GM18502 (cell line): Measurements from ENCODE around the gene YWHAE.
"Not testable (repeated sequence)": the region's sequence is repeated elsewhere in the genome, so short reads cannot be mapped to it uniquely, and the experiment has no call there.

Experiments
- ATAC-seq: cut with Tn5 transposase; IDR thresholded peaks from one replicate; pipeline ENCODE4 v1.9.1; 2021; ENCODE audit warnings: mild to moderate bottlenecking; ENCODE audit not compliant: unreplicated experiment, poor library complexity

YWHAE gene

DNA sequence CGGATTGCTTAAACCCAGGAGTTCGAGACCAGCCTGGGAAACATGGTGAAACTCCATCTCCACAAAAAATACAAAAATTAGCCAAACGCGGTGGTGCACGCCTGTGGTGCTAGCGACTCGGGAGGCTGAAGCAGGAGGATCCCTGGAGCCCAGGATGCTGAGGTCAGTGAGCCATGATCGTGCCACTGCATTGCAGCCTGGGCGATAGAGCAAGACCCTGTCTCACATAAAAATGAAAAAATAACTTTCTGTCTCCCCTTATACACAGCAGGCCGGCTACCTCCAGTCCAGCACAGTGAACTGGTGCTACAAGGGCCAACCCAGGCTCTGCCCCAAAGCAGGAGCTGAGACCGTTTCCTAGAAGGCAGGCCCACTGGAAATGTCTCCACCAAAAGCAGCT, 59.7 kb downstream of the YWHAE start:
- no peak for ATAC-seq

- ATAC-seq: no peak
Measured at GRCh38 chr17:1331708-1332107, 68.3 kb downstream of the YWHAE start.

DNA sequence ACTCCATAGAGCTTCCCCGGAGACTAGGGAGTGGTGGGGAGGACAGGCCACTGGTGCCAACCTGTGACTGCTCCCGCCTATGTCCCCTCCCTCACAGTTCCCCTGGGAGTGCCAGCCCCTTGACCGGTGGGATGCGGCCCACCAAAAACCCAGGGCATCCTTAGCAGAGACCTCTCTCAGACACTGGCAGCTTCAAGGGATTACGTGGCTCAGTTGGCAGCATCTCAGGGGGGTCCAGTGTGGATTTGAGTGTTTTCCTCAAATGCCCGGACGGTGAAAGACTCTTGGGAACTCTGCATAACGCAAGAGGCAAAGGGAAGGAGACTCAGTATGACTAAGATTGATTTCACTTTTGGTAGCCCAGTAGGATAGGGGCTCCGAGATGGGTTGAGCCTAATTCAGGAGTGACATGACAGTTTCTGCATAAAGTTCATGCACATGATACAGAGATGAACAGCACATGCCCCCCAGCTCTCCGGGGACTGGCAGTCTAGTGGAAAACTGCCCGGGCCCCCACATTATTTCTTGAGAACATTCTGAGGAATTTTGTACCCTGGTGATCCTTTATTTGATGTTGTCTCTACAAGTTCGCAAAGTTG, 70.2 kb downstream of the YWHAE start:
- no peak for ATAC-seq

- no peak for ATAC-seq
Measured at GRCh38 chr17:1328437-1328836, 71.6 kb downstream of the YWHAE start.

- no peak for ATAC-seq
Measured at GRCh38 chr17:1325766-1326165, 74.3 kb downstream of the YWHAE start.

- no peak for ATAC-seq
Measured at GRCh38 chr17:1324201-1324771, 75.7 kb downstream of the YWHAE start.

- no peak for ATAC-seq
Measured at GRCh38 chr17:1323336-1323735, 76.7 kb downstream of the YWHAE start.

GRCh38 chr17:1322480-1322879, 77.5 kb downstream of the YWHAE start:
- no peak for ATAC-seq

DNA sequence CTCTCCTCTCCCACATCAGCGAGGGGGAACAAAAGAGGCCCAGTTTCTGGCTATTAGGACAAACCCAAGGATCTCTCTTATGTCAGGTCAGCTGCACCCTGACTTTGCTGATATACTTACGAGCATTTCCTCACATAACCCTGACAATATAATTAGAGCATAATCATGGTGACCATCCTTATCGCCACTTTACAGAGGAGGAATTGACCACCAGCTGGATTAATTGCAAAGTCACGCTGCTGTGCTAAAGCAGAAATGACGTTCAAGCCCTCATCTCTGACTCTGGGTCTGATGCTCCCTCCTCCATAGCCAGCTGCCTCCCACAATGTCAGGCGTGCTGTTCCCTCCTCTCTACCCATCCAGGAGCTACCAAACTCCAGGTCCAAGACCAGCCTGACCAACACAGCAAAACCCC, 78.0 kb downstream of the YWHAE start:
- ATAC-seq: no peak

DNA sequence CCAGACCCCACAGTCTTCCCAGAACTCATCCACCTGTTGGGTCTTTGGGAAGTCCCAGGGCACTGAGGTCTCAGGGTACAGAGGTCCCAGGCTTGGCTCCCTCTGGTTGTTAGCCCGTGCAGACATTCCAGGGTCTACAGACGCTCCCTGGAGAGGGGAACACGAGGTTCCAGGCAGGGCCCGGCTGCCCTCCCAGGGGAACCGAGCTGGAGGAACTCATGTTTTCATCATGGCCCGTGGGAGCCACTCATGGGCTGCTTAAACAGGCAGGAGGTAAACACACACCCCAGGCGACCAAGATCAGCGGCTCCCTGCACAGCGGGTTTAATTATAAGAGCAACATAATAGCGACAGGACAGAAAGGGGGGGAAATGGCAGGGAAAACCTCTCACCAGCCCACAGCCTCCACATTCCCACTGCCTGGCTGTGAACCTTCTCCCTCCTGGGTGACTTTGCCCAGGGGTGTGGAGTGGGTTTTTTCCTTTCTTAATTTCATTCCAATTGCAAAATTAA, 84.1 kb downstream of the YWHAE start:
- ATAC-seq: no peak

DNA sequence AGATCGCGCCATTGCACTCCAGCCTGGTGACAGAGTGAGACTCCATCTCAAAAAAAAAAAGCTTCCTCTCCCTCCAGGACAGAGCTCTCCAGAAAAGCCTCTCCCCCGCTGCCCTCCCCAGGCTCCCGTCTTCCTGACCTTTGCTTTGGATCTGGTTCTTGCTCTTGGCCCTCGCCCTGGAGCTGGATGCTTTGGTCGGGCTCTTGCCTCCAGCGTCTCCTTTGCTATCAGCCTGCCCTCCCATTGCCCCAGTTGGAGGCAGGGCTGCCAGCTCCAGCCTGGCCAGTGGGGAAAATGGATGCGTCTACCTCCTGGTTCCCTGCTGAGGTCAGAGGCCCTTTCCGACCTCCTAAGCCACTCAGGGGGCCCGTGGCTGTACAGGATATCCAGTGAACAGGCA, 84.6 kb downstream of the YWHAE start:
- no peak for ATAC-seq

DNA sequence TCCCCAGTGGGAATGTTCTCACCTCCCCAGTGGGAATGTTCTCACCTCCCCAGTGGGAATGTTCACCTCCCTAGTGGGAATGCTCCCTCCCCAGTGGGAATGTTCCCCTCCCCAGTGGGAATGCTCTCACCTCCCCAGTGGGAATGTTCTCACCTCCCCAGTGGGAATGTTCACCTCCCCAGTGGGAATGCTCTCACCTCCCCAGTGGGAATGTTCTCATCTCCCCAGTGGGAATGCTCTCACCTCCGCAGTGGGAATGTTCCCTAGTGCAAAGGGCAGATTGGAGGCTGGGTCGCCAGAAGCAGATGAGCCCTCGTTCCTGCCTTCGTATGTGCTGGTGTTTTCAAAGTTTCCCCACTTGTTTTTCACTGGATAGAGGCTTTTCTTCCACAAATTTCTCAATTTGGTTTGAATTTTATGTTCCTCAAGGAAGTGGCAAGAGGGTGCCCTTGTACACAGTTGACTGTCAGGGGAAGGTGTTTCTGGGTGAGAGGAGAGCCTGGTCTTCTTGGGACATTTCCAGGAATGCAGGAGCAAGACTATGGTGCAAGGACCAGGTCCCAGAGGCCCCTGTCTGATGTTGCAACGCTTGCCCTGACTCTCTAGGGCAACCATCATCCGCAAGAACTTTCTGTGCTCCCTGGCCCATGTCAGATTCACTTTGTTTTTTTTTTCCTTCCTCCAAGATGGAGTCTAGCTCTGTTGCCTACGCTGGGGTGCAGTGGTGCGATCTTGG, 86.6 kb downstream of the YWHAE start:
- no peak for ATAC-seq

- no peak for ATAC-seq
Measured at GRCh38 chr17:1312261-1312870, 87.7 kb downstream of the YWHAE start.

GRCh38 chr17:1307829-1308228, 92.2 kb downstream of the YWHAE start:
- ATAC-seq: not testable (repeated sequence)

GRCh38 chr17:1304962-1305563, 95.0 kb downstream of the YWHAE start:
- no peak for ATAC-seq

DNA sequence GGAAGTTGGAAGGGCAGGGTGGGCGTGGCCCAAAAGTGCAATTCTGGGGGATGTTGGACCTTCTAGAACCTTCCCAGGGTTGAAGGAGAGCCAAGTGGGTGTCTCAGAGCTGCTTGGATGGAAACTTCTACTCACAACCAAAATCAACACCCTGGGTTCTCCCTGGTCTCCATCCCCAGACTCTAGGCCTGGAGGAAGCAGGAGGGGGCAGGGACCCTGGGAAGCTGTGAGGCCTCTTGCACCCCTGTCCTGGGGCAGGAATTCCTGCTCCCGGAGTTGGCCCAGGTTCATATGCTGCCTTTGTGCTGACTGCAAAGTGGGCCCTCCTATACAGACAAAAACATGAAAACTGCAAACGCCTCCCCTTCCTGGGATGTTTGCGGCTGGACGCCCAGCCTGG, 95.5 kb downstream of the YWHAE start:
- ATAC-seq: no peak

- no peak for ATAC-seq
Measured at GRCh38 chr17:1302761-1303160, 97.3 kb downstream of the YWHAE start.

GRCh38 chr17:1301546-1301945, 98.5 kb downstream of the YWHAE start:
- no peak for ATAC-seq

GRCh38 chr17:1300371-1300905, 99.6 kb downstream of the YWHAE start:
- ATAC-seq: no peak

GRCh38 chr17:1299552-1300370, 100.3 kb downstream of the YWHAE start:
- ATAC-seq: no peak
